HCT116 (cell line): ENCODE data around the gene KRT83.

Source experiments
- SIN3A ChIP-seq: IDR thresholded peaks from 2 replicates; pipeline ENCODE4 v1.6.1; 2012; ENCODE audit warnings: low read depth
- TF ChIP-seq, protein P1 (sequence below), 3 experiments: fragments of 200-600 bp in 1 of 3; sonication (generic) in 1 of 3; IDR thresholded peaks in 2 of 3; conservative IDR thresholded peaks in 1 of 3; 2 replicates each; pipeline ENCODE4 v1.5.1; 2012 to 2017; ENCODE audit warnings: low read depth in 2 of 3, low read length in 2 of 3, antibody characterized with exemption in 1 of 3, borderline replicate concordance in 1 of 3, control low read depth in 1 of 3, mild to moderate bottlenecking in 1 of 3, mixed read lengths in 1 of 3, mixed run types in 1 of 3, moderate library complexity in 1 of 3; ENCODE audit not compliant: insufficient read depth in 1 of 3

DNA sequence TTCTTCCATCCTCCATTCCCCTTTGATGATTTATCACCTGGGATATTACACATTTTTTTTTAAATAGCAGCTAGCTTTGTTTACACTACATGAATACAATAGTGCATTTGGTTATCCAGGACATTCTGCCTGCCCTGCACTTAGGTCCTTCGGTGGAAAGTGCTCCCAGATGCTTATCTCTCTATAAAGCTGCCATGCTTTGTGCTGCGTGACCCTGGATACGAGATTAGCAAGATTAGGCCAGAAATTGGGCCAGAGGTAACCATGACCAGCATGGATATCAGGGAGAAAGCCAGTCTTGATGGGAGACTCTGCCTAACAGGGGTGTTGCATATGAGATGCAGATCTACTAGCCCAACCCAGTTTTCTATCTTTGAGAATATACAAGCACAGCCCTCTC lies 12.1 kb upstream of the KRT83 start:
- TF ChIP-seq, protein P1, sequence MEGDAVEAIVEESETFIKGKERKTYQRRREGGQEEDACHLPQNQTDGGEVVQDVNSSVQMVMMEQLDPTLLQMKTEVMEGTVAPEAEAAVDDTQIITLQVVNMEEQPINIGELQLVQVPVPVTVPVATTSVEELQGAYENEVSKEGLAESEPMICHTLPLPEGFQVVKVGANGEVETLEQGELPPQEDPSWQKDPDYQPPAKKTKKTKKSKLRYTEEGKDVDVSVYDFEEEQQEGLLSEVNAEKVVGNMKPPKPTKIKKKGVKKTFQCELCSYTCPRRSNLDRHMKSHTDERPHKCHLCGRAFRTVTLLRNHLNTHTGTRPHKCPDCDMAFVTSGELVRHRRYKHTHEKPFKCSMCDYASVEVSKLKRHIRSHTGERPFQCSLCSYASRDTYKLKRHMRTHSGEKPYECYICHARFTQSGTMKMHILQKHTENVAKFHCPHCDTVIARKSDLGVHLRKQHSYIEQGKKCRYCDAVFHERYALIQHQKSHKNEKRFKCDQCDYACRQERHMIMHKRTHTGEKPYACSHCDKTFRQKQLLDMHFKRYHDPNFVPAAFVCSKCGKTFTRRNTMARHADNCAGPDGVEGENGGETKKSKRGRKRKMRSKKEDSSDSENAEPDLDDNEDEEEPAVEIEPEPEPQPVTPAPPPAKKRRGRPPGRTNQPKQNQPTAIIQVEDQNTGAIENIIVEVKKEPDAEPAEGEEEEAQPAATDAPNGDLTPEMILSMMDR (IDR thresholded peaks at IDR 0.05 in 2 of 3, conservative IDR thresholded peaks at IDR 0.05 in 1 of 3; ENCODE audit: borderline replicate concordance in 1 of 3, insufficient read depth in 1 of 3, low read depth in 2 of 3, low read length in 2 of 3) = no peak
- TF ChIP-seq SIN3A = no peak
